Adrenal gland (tissue), 5 donors: ENCODE measurements around the gene POF1B.

ENCODE experiments used
- CTCF ChIP-seq, 6 experiments: fragments of 450-650 bp in 4 of 6; fragments of 200-600 bp in 2 of 6; sonication (generic) in 1 of 6; IDR thresholded peaks; 1 replicate in 5 of 6; 2 replicates in 1 of 6; pipeline versions ENCODE4 v1.5.1 to v1.8.0; 2016 to 2021; ENCODE audit warnings: antibody characterized with exemption in 6 of 6, mild to moderate bottlenecking in 2 of 6, moderate library complexity in 1 of 6
- POLR2A ChIP-seq, 2 donors: fragments of 450-650 bp; IDR thresholded peaks; one replicate each; pipeline ENCODE4 v1.6.1; 2017; ENCODE audit warnings: antibody characterized with exemption in 2 of 2, mild to moderate bottlenecking in 2 of 2, moderate library complexity in 1 of 2
- donor health status: DM: no; HTN: no; CAD: no.

DNA sequence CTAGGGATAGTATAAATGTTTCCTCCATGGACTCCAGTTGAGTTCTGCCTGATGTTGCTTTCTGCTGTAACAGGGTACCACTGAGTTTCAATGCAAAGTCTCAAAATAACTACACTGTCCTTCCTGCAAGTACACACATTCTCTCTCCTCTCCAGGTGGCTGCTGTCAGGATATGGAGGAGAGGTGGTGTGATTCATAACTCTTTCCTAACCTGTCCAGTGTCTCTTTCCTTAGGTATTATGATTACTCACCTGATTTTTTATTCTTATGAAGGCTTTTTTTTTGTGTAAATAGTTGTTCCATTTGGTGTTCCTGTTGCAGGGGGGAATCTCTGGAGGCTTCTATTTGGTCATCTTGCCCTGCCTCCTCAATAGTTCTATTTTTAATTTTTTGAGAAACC is 39.8 kb upstream of the POF1B start:
- TF ChIP-seq POLR2A (IDR thresholded peaks at IDR 0.05): no peak
- TF ChIP-seq CTCF (IDR thresholded peaks at IDR 0.05): no peak
